HG03354 (cell line): ENCODE measurements around the gene CACNG5.

Experiments
- ATAC-seq: cut with Tn5 transposase; IDR thresholded peaks from one replicate; pipeline ENCODE4 v1.9.1; 2021; ENCODE audit warnings: mild to moderate bottlenecking; ENCODE audit not compliant: unreplicated experiment, poor library complexity, severe bottlenecking

The CACNG5 gene

DNA sequence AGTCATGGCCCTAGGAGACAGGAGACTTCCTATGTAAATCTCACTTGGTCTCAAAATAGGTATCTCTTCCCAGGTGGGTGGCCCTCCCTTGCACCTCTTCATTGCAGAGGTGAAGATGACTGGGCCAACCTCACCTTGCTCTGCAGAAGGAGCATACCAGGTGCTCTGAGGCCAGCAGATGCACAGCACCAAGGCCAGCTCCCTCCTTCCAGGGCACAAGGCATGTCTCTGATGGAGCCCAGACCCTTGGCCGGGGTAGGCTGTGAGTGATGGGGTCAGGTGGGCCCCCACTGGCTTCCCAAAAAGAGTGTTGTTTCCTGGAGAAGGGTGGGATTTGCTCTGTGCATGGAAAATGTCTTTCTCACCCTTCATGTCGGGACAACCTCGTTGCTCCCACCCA lies 12.8 kb downstream of the CACNG5 start:
- no peak for ATAC-seq

DNA sequence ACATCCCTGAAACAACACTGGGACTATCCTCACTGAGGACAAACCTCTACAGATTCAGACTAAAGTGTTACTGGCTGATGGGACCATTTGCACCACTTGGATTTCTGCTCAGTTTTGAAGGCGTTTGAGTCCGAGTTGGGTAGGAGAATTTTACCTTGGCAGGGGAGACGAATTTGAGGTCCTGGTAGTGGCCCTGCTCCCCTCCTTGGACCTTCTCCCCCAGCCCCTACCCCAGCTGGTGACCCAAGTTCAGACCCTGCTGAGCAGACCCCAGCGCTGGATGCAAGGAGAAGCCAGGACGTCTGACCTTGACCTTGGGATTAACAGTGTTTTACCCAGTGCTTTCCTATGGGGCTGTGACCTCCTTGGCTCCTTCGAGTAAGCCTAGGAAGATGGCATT lies 13.6 kb downstream of the CACNG5 start:
- no peak for ATAC-seq

DNA sequence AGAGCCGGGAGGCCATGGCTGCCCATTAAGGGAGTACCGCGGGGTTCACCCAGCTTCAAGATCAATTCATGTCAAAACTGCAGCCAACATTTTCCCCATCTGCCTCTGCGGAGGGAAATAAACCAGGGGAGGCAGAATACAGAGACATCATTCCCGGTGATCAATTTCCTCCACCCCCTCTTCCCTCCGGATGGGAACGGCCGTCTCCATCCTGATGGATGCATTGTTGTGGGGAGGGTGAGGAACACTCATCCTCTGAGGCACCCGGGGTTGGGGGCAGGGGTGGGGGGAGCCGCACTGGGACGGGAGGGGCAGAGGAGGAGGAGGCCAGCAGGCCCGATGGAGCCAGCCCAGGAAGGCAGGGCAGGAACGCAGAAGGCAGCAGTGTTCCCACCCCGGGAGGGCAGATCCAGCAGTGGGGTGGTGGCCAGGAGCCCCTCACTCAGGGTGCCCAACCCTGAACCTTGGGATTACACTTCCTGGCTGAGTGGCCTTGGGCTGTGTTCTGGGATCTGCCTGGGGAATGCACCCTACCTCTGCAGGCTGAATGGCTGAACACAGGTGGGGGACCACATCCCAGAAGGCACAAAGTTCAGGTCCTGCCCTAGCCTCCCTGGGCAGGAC lies 14.2 kb downstream of the CACNG5 start:
- no peak for ATAC-seq

DNA sequence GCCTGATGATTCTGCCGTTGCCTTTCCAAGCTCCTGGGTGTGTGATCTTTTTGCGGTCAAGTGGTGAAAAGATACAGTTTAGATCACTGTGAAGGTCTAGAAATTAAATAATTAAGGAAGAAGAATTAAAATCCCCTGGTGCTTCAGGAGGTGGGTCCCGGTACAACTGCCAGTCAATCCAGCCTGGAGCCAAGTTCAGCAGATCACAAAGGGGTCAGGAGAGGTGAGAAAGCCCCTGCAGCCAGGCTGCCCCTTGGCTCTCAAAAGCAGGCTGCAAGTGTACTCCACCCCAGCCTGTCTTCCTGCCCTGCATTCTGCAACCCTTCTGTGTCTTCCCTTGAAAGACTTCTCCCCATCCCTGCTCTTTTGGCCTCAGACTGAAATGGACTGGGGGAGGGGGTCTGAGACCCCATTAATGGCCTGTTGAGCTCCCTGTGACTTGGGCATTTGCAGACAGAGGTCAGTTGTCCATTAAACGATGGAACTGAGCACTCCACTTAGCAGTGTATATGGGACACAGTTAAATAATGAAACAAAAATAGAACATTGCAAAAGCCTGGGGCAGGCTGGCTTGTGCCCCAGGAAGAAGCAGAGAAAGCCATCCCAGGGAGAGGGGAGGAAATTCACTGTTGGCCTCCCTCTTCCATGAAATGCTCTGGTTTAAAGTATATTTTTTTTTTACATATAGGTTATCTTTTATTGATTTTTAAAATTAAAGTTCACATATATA lies 15.1 kb downstream of the CACNG5 start:
- no peak for ATAC-seq

DNA sequence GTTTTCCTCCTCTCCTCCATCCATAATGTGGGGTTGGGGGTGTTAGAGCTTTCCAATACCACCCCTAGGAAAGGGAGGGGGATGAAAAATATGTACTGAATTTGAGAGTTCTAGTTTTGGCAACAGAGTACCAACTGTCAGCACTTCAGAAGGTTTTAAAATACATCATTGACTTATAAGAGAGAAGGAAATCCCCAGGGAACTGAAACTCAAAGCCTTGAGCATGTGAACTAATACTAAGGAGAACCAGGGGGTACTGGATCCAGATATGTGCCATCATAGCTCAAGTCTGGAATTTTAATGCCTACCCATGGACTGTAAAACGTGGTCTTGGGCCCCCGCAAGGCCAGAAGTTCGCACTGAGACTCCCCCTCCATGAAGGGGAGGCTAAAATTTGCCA lies 15.8 kb downstream of the CACNG5 start:
- ATAC-seq = no peak

DNA sequence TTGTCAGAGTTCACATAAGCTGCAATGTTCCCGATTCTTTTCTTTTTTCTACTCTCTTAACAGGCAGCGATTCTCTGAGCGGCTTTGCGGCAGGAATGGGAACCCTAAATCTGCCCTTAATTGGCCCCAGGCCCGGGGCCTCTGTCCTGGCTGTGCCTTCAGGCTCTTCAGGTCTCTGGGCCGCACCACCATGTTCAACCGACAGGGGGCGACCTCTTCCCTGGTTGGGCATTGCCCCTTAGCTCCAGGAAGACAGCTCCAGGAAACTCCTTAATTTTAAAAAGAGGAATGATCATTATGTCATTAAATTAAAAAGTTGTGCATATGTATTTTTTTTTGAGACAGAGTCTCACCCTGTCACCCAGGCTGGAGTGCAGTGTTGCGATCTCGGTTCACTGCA lies 20.3 kb downstream of the CACNG5 start:
- no peak for ATAC-seq

DNA sequence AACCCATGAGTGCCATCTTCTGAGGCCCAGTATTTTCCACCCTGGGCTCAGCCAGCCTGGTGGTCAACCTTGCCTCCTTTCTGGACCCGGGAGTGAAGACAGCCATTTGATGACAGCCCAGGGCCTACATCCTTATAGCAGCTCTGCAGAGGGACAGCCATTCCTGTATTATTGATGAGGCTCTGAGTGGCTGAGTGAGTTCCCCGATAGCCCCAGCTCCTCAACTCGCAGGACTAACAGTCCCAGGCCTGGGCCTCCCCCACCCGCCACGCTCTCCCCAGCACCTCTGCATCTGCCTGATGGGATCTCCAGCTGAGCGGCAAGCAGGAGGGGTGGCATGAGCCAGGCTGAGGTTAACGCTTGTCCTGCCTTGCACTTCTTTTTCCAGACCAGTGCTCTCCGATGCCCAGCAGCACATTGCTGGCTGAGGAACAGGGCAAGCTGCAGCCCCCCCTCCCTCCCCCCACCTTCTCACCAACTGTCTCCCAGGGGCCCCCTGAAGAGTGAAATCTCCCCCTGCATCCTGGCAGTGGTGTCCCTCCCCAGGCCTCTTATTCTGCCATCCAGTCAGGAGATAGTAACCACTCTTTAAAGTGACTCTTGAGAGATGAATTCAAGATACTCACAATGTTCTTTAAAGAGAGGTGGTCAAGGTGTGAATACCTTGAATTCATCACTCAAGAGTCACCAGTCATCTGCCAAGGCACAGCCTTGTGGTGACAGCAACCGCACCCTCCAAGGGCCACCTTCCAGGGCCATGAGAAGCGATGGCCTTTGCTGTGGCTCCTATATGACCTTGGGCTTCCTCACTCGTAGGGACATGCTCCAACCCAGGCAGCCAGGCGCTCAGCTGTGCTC lies 23.5 kb downstream of the CACNG5 start:
- no peak for ATAC-seq

DNA sequence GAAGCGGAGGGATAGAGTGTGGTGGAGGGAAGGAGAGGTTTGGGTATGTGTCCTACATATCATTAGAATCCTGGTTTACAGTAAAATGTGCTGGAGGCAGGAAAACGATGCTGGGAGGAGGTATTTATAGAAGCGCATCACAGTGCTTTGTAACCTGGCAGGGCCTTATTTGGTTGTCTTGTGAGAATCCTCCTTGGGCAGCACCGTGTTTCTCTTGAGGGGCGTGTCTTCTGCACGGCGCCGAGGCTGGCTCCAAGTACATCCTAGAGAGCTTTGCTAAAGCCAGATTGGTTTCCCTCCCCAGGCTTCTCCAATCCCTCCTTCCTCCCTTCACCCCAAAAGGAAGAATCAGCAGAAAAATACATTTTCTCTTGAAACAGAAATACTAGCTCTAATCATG lies 24.4 kb downstream of the CACNG5 start:
- no peak for ATAC-seq

DNA sequence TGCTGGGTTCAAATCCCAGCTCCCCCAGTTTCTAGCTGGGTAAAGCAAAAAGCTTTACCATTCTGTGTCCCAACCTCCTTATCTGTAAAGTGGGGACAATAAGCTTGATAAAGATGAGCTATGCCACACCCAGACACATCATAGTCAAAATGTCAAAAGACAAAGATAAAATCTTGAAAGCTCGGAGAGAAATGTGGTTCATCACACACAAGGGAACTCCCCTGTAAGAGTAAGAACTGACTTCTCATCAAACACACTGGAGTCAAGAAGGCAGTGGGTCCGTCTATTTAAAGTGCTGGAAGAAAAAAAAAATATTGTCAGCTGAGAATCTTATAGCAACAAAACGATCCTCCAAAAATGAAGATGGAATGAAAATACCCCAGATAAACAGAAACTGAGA lies 25.3 kb downstream of the CACNG5 start:
- no peak for ATAC-seq

DNA sequence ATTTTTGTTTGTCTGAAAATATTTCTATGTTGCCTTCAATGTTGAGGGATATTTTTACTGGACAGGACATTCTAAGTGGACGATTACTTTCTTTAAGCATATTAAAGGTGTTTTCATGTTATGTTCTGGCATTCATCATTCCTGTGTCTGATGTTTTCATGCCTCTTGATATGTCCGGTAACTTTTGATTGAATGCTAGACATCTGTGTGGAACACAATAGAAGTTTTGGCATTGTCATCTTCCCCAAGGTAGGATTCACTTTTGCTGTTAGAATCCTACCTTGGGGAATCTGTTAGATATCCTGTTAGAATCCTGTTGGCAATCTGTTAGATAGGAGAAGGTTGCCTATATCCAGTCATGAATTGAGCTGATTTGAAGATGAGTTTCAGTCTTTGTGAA lies 28.9 kb downstream of the CACNG5 start:
- ATAC-seq = no peak

DNA sequence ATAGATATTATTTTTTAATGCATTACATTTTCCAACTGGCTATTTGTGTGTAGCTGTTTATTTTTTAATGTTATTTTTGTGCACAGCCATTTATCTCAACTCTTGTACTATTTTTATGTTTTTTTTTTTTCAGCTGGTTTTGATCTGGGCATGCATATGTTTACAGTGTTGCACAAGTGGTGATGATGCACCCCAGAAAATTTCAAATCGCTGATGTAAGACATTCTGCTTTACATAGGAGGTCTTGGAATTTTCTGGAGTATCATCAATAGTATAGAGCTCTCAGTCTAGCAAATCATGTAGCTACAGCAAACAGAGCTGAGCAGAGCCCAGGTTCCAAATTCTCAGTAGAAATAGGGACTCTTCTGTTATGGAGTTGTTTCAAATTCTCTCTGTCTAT lies 30.2 kb downstream of the CACNG5 start:
- ATAC-seq = no peak

DNA sequence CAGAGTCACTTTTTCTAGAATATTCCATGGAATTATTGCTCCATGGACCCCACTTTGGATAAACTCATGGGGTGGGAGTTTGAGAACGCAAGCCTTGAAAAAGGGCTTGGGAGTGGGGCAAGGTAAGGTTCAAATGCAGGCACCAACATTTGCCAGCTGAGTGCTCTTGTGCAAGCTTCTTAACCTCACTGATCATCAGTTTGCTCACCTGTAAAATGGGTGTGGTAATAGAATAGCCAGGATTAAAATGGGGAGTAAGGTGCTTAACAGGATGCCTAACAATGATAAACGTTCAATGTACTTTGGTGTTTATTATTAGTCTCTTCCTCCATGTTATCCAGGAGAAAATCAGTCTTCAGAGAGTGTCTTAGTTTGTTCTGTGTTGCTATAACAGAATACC lies 39.0 kb downstream of the CACNG5 start:
- ATAC-seq = no peak

DNA sequence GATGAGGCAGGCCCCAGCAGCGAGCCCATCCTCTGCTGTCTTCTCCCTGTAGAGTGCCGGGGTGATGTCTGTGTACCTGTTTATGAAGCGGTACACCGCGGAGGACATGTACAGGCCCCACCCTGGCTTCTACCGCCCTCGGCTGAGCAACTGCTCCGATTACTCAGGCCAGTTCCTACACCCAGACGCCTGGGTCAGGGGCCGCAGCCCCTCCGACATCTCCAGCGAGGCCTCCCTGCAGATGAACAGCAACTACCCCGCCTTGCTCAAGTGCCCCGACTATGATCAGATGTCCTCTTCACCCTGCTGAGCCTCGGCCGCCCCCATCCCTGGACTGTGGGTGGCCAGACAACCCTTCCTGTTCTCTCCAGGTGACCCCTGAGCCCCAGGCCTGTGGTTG lies 50.0 kb downstream of the CACNG5 start:
- no peak for ATAC-seq

DNA sequence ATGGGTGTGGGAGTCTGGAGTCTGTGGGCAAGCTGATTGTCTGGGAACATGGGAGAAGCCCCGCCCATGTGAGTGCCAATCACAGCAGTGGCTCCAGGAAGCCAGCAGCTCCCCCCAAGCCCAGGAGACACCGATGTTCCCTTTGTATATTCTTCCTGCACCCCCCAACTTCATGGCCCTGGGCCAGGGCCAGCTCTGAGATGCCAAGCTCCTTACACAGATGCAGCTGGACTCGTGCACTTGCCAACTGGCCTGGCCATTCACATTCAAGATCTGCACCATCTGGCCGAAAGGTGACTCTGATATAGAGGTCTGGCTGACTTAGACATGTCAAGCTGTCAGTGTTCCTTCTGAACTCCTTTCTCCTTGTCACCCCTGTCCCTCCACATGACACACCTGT lies 50.5 kb downstream of the CACNG5 start:
- no peak for ATAC-seq

DNA sequence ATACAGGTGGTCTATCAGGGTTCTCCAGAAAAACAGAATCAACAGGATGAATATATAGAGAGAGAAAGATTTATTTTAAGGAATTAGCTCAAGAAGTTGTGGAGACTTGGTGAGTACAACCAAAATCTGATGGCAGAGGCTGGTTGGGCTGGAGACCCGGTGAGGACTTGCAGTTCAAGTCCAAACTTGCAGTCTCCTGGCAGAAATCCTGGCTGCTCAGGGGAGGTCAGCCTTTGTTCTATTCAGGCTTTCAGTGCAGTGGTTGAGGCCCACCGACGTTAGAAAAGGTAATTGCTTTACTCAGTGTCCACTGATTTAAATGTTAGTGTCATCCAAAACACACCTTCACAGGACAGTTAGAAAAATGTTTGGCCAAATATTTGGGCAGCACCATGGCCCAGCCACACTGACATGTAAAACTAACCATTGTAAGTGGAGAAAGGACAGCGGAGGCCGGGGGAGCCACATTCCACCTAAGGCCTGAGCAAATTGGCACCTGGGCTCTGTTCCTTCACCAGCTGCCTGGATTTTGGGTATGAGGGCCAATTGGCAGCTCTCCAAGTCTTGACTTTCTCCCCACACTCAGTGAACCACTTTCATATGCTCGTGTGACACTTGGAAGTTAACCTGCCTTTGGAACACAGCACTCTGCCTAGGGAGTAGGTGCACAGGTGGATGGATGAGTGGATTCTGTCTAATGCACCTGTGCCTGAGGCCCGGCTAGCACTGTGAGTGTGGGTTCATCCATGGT lies 54.7 kb downstream of the CACNG5 start:
- no peak for ATAC-seq

DNA sequence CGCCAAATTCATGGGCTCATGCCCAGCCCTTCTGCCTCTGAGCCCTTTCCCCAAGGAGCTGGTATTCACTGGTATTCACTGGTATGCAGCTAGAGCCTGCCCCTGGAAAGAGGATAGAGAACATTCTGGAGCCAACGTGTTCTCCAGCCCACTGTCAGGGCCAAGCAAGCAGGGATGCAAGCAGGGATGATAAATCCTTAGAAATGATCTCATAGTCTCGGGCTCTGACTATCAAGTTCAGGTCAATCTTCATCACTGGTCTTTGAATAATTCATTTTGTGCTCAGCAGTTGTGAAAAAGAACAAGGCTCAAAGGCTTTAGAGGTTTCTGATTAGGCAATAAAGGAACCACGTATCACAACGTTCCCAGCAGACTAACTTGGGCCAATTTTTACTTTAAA lies 57.3 kb downstream of the CACNG5 start:
- ATAC-seq = no peak

DNA sequence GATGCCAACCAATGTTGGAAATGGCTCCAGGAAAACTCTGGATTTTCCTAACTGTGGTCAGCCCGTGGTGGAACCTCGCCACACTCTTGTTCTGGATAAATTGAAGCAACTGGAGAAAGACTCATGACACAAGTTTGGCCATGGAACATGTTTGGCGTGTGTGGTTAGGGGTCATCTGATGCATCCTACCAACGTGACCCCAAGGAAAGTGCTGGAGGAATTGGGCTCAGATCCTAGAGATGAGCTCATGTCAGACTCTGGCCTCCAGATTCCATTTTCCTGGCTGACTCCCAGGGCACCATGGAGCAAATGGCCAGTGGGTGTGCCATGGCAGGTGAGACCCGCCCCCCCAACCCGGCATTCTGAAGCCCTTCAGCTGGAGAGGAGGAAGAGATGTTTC lies 58.5 kb downstream of the CACNG5 start:
- no peak for ATAC-seq

DNA sequence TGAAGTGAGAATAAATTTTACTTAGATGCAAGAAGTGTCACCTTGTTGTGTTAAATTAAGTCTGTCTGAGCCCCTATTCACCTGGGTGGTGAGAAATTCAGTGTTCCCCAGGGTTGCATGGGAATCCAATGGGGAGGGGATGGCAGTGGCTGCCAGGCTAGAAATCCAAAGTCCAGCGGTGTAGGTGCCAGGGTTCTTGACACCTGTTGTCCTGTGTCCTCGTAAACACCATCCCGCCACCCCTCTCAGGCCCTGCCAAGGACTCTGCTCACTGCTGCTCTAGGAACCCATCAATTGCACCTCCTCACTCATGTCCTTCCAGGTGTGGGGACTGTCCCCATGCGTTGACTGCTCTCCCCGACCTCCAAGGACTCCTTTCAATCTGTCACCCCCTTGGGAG lies 58.9 kb downstream of the CACNG5 start:
- no peak for ATAC-seq

DNA sequence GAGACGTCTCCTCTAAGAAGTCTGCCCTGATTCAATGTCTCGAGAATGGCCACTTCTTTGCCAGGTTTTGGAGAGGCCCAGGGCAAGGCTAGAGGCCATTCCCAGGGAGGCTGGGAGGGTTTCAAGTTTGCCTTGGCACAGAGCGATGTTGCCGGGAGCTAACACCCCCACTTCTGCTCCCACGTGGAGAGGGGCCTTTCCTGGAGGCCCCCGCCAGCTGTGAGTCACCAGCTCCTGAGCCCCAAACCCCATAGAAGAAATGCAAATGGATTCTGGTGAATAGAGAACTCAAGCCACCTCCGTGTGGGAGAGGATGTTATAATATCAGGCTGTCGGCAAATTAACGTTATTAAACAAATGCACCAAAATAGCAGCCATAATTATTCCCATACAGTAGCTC lies 62.2 kb downstream of the CACNG5 start:
- ATAC-seq = no peak

DNA sequence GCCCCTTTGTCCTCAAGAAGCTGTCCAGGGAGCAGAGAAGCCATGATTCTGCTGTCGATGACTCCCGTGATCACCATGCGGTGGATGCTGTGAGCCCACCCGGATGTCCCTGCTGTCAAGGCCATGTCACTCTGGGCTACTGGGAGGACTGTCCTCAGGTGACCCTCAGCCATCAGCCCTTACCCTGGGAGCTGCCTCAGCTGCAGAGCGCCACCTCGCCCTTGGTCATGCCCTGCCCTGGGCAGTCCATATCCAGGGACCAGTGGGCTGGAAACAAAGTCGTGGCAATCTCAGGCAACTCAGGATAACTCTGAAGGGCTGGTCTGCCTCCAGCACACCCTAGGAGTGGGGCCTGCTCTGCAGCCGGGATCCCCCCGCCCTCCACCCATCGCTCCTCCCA lies 63.6 kb downstream of the CACNG5 start:
- no peak for ATAC-seq
